ENCODE data around the gene TRIM22. TPM values are rescaled to one million over a fixed set of nuclear protein-coding genes. Genes with fewer than 3 reads are reported as not detected.
"Not testable (repeated sequence)": the region's sequence is repeated elsewhere in the genome, so short reads cannot be mapped to it uniquely, and the experiment has no call there.

TRIM22 gene
- total RNA-seq, 6 experiments from 2014 or later: 77.9 to 131 (median 118) TPM

GRCh38 chr11:5671831-5672230 lies 17.8 kb upstream of the TRIM22 start:
- Mint-ChIP-seq H3K9me3 (no peaks in the 10 kb centered on the region), H3K27ac (no peak overlapping the region; the same call in 1 of the 2 replicates), H3K4me1 (ENCODE audit: low read depth) (peaks cover 15% of the 10 kb centered on the region; the same call in 1 of the 2 replicates), H3K4me3 (no peak overlapping the region), H3K27me3 (ENCODE audit: insufficient read depth) (no peaks in the 10 kb centered on the region), H3K36me3 (ENCODE audit: low read depth) (peaks cover 20% of the 10 kb centered on the region)
- peak; percentile 19 for DNase-seq
- TF ChIP-seq CTCF (IDR thresholded peaks at IDR 0.05): no peak

- no peak for DNase-seq
- Mint-ChIP-seq H3K27ac (no peak overlapping the region), H3K9me3 (no peaks in the 10 kb centered on the region), H3K27me3 (ENCODE audit: insufficient read depth) (no peaks in the 10 kb centered on the region; the same call in 1 of the 2 replicates), H3K4me1 (ENCODE audit: low read depth) (peaks cover 15% of the 10 kb centered on the region; the same call in 1 of the 2 replicates), H3K36me3 (ENCODE audit: low read depth) (peaks cover 33% of the 10 kb centered on the region), H3K4me3 (no peak overlapping the region)
- TF ChIP-seq CTCF (IDR thresholded peaks at IDR 0.05): no peak
These were observed 15.2 kb upstream of the TRIM22 start for GRCh38 chr11:5674391-5674790.

- Mint-ChIP-seq H3K4me1 (ENCODE audit: low read depth) (peaks cover 22% of the 10 kb centered on the region), H3K27me3 (ENCODE audit: insufficient read depth) (no peaks in the 10 kb centered on the region; the same call in 1 of the 2 replicates), H3K27ac (no peak overlapping the region), H3K4me3 (no peak overlapping the region), H3K36me3 (ENCODE audit: low read depth) (peaks cover 55% of the 10 kb centered on the region), H3K9me3 (no peaks in the 10 kb centered on the region)
- no peak for DNase-seq
- TF ChIP-seq CTCF (IDR thresholded peaks at IDR 0.05): no peak
These were observed 9.8 kb upstream of the TRIM22 start for GRCh38 chr11:5679811-5680210.

- Mint-ChIP-seq H3K4me1 (ENCODE audit: low read depth) (peaks cover 36% of the 10 kb centered on the region), H3K36me3 (ENCODE audit: low read depth) (peaks cover 41% of the 10 kb centered on the region)
- not testable (repeated sequence) for H3K27me3 Mint-ChIP-seq (ENCODE audit: insufficient read depth); DNase-seq; H3K9me3 Mint-ChIP-seq; H3K4me3 Mint-ChIP-seq; H3K27ac Mint-ChIP-seq
These were observed 6.6 kb upstream of the TRIM22 start for GRCh38 chr11:5682890-5683441.

GRCh38 chr11:5683620-5684019 lies 6.0 kb upstream of the TRIM22 start:
- Mint-ChIP-seq H3K4me1 (ENCODE audit: low read depth) (peaks cover 37% of the 10 kb centered on the region), H3K27ac (peak overlapping the region; percentile 99), H3K4me3 (peak overlapping the region; percentile 93), H3K36me3 (ENCODE audit: low read depth) (peaks cover 34% of the 10 kb centered on the region)
- DNase-seq; H3K27me3 Mint-ChIP-seq (ENCODE audit: insufficient read depth); H3K9me3 Mint-ChIP-seq: not testable (repeated sequence)

- DNase-seq: no peak
- peak overlapping the region; percentile 99 for H3K27ac Mint-ChIP-seq
- H3K36me3 Mint-ChIP-seq (ENCODE audit: low read depth): peaks cover 29% of the 10 kb centered on the region
- no peak for TF ChIP-seq CTCF (IDR thresholded peaks at IDR 0.05)
- peaks cover 42% of the 10 kb centered on the region for H3K4me1 Mint-ChIP-seq (ENCODE audit: low read depth)
- H3K9me3 Mint-ChIP-seq: no peaks in the 10 kb centered on the region
- no peaks in the 10 kb centered on the region for H3K27me3 Mint-ChIP-seq (ENCODE audit: insufficient read depth)
- H3K4me3 Mint-ChIP-seq: peak overlapping the region; percentile 93
These were observed 5.4 kb upstream of the TRIM22 start for GRCh38 chr11:5684036-5684645.
